CD4-positive, CD25-positive, alpha-beta regulatory T cell (primary cell): ENCODE measurements around the gene RPS10. TPM values are rescaled to one million over a fixed set of nuclear protein-coding genes. Genes with fewer than 3 reads are reported as not detected.

ENCODE experiments used
- ATAC-seq, 2 donors: fragments of 150-1000 bp; cut with Tn5 transposase; one replicate each; pipeline ENCODE4 v1.10.0; 2021; ENCODE audit warnings: low read depth in 2 of 2, moderate number of reproducible peaks in 2 of 2, moderate library complexity in 1 of 2
- DNase-seq, 3 donors: peaks; one replicate each; pipeline versions ENCODE4 v3.0.0 to v3.0.0-alpha.2; 2012 to 2022; ENCODE audit warnings: mixed read lengths in 1 of 3
- H3K27ac ChIP-seq: one replicate; pipeline ENCODE4 v1.7.0; 2013; ENCODE audit warnings: mild to moderate bottlenecking, low read length; ENCODE audit not compliant: insufficient read depth, poor library complexity, severe bottlenecking
- H3K27me3 ChIP-seq: one replicate; pipeline ENCODE4 v1.7.0; 2013; ENCODE audit warnings: low read length; ENCODE audit not compliant: control insufficient read depth, insufficient read depth
- H3K36me3 ChIP-seq: one replicate; pipeline ENCODE4 v1.7.0; 2013; ENCODE audit warnings: mild to moderate bottlenecking, low read length, moderate library complexity; ENCODE audit not compliant: control insufficient read depth, insufficient read depth
- H3K4me1 ChIP-seq: 2 replicates; pipeline ENCODE4 v1.7.0; 2013; ENCODE audit warnings: mild to moderate bottlenecking, low read length; ENCODE audit not compliant: insufficient read depth, control insufficient read depth, poor library complexity, severe bottlenecking
- H3K4me3 ChIP-seq: one replicate; pipeline ENCODE4 v1.7.0; 2013; ENCODE audit warnings: low read depth, mild to moderate bottlenecking, low read length, moderate library complexity
- H3K9me3 ChIP-seq, 2 experiments: 1 replicate in 1 of 2; 2 replicates in 1 of 2; pipeline ENCODE4 v1.7.0; 2013; ENCODE audit warnings: low read length in 2 of 2, mild to moderate bottlenecking in 1 of 2, moderate library complexity in 1 of 2; ENCODE audit not compliant: control insufficient read depth in 2 of 2
- H3K27ac Mint-ChIP-seq, 3 donors: one replicate each; pipeline ENCODE4 v1.8.0; 2020 to 2022; ENCODE audit warnings: mild to moderate bottlenecking in 3 of 3, mixed read lengths in 3 of 3, moderate library complexity in 2 of 3
- H3K27me3 Mint-ChIP-seq: one replicate; pipeline ENCODE4 v1.8.0; 2022; ENCODE audit warnings: mild to moderate bottlenecking, mixed read lengths
- H3K36me3 Mint-ChIP-seq: one replicate; pipeline ENCODE4 v1.8.0; 2020; ENCODE audit warnings: mixed read lengths
- H3K4me1 Mint-ChIP-seq, 4 donors: one replicate each; pipeline ENCODE4 v1.8.0; 2020 to 2022; ENCODE audit warnings: mixed read lengths in 4 of 4, mild to moderate bottlenecking in 1 of 4
- H3K4me3 Mint-ChIP-seq, 4 donors: one replicate each; pipeline ENCODE4 v1.8.0; 2020 to 2022; ENCODE audit warnings: mild to moderate bottlenecking in 4 of 4, mixed read lengths in 4 of 4, moderate library complexity in 3 of 4
- H3K9me3 Mint-ChIP-seq, 7 donors: one replicate each; pipeline ENCODE4 v1.8.0; 2020 to 2022; ENCODE audit warnings: mixed read lengths in 7 of 7, mild to moderate bottlenecking in 3 of 7, moderate library complexity in 2 of 7
- polyA plus RNA-seq, 4 donors: library from polyadenylated mRNA; unstranded; fragments of 300-500 nt; fragmentation: Illumina TruSeq; gene quantifications; one replicate each; pipeline ENCODE4 v1.2.3, GENCODE V29; 2021
- total RNA-seq: library from RNA; stranded (reverse); gene quantifications from one replicate; pipeline ENCODE4 v1.2.3, GENCODE V29; 2022

Gene RPS10
- total and polyA plus RNA-seq, 5 donors from 2014 or later, result 1,432 to 2,034 (median 1,546) TPM

- Histone ChIP-seq H3K36me3 (no peaks in the 10 kb centered on the region), H3K27ac (no peak overlapping the region), H3K9me3 (no peaks in the 10 kb centered on the region), H3K4me1 (peaks cover 3% of the 10 kb centered on the region), H3K4me3 (no peak overlapping the region), H3K27me3 (peaks cover 4% of the 10 kb centered on the region)
- Mint-ChIP-seq H3K27me3 (peaks cover 44% of the 10 kb centered on the region), H3K27ac (no peak overlapping the region), H3K4me1 (peaks cover 0 to 7% (median under 1%) of the 10 kb centered on the region in 4 donors), H3K9me3 (peaks cover 0 to 2% (median 0%) of the 10 kb centered on the region in 7 donors), H3K4me3 (peak overlapping the region in 1 of 4 donors; percentile 7), H3K36me3 (no peaks in the 10 kb centered on the region)
- no peak for ATAC-seq
- no peak for DNase-seq
These were observed 40.6 kb upstream of the RPS10 start for GRCh38 chr6:34466242-34467185.

- H3K27ac Mint-ChIP-seq, result no peak within 1 kb of the TSS
These were observed 39.8 kb upstream of the RPS10 start, which contains the start of gene PACSIN1 for GRCh38 chr6:34465531-34466241. Gene PACSIN1, plus strand, starts transcription at chr6:34466076. Its CDS starts 60,230 bp downstream, at chr6:34526306.

GRCh38 chr6:34463849-34464248, 38.0 kb upstream of the RPS10 start:
- Mint-ChIP-seq H3K9me3 (no peaks in the 10 kb centered on the region), H3K27me3 (peaks cover 37% of the 10 kb centered on the region), H3K4me3 (no peak overlapping the region), H3K4me1 (peaks cover 0 to 7% (median under 1%) of the 10 kb centered on the region in 4 donors), H3K36me3 (no peaks in the 10 kb centered on the region), H3K27ac (no peak overlapping the region)
- Histone ChIP-seq H3K4me1 (peaks cover 3% of the 10 kb centered on the region), H3K27me3 (peaks cover 4% of the 10 kb centered on the region), H3K27ac (no peak overlapping the region), H3K4me3 (no peak overlapping the region), H3K9me3 (no peaks in the 10 kb centered on the region), H3K36me3 (no peaks in the 10 kb centered on the region)
- DNase-seq, result no peak
- ATAC-seq, result no peak

More at GRCh38 chr6:34465531-34466241, 39.8 kb upstream of the RPS10 start, which contains the start of gene PACSIN1:
- H3K27me3 ChIP-seq, result peaks cover 4% of the 10 kb centered on the region
- H3K4me3 Mint-ChIP-seq, result no peak within 1 kb of the TSS
- peaks cover 3% of the 10 kb centered on the region for H3K4me1 ChIP-seq
- H3K4me3 ChIP-seq, result no peak within 1 kb of the TSS
- H3K36me3 Mint-ChIP-seq, result no peaks in the 10 kb centered on the region
- H3K27ac ChIP-seq, result no peak within 1 kb of the TSS
- DNase-seq (peak in 1 of 3 donors; percentile 39), ATAC-seq (peak in 1 of 2 donors; percentile 42)
- H3K4me1 Mint-ChIP-seq, result peaks cover 0 to 7% (median under 1%) of the 10 kb centered on the region in 4 donors
- H3K27me3 Mint-ChIP-seq, result peaks cover 46% of the 10 kb centered on the region
- no peaks in the 10 kb centered on the region for H3K36me3 ChIP-seq
- peaks cover 0 to 2% (median 0%) of the 10 kb centered on the region in 7 donors for H3K9me3 Mint-ChIP-seq
- H3K9me3 ChIP-seq, result no peaks in the 10 kb centered on the region

- Mint-ChIP-seq H3K9me3 (no peaks in the 10 kb centered on the region), H3K27me3 (peaks cover 37% of the 10 kb centered on the region), H3K4me3 (no peak overlapping the region), H3K36me3 (no peaks in the 10 kb centered on the region), H3K4me1 (peaks cover 0 to 7% (median under 1%) of the 10 kb centered on the region in 4 donors), H3K27ac (no peak overlapping the region)
- Histone ChIP-seq H3K36me3 (no peaks in the 10 kb centered on the region), H3K4me1 (peaks cover 3% of the 10 kb centered on the region), H3K27ac (no peak overlapping the region), H3K4me3 (no peak overlapping the region), H3K9me3 (no peaks in the 10 kb centered on the region), H3K27me3 (peaks cover 4% of the 10 kb centered on the region)
- ATAC-seq (no peak), DNase-seq (no peak)
These were observed 37.4 kb upstream of the RPS10 start for GRCh38 chr6:34463299-34463698.

- Mint-ChIP-seq H3K27ac (no peak overlapping the region), H3K9me3 (no peaks in the 10 kb centered on the region)
- DNase-seq, result no peak
These were observed 36.7 kb upstream of the RPS10 start for GRCh38 chr6:34462551-34462971.

GRCh38 chr6:34462010-34462409, 36.1 kb upstream of the RPS10 start:
- peaks cover 3% of the 10 kb centered on the region for H3K4me1 ChIP-seq
- no peaks in the 10 kb centered on the region for H3K36me3 Mint-ChIP-seq
- peaks cover 0 to 7% (median under 1%) of the 10 kb centered on the region in 4 donors for H3K4me1 Mint-ChIP-seq
- no peak overlapping the region for H3K27ac Mint-ChIP-seq
- no peaks in the 10 kb centered on the region for H3K9me3 ChIP-seq
- no peak for DNase-seq
- H3K36me3 ChIP-seq, result no peaks in the 10 kb centered on the region
- H3K9me3 Mint-ChIP-seq, result no peaks in the 10 kb centered on the region
- ATAC-seq, result no peak
- no peak overlapping the region for H3K4me3 Mint-ChIP-seq
- no peak overlapping the region for H3K27ac ChIP-seq
- no peak overlapping the region for H3K4me3 ChIP-seq
- peaks cover 34% of the 10 kb centered on the region for H3K27me3 Mint-ChIP-seq
- peaks cover 4% of the 10 kb centered on the region for H3K27me3 ChIP-seq

More at GRCh38 chr6:34462551-34462971, 36.7 kb upstream of the RPS10 start:
- Histone ChIP-seq H3K4me3 (no peak overlapping the region), H3K27me3 (peaks cover 4% of the 10 kb centered on the region), H3K27ac (no peak overlapping the region), H3K4me1 (peaks cover 3% of the 10 kb centered on the region), H3K36me3 (no peaks in the 10 kb centered on the region), H3K9me3 (no peaks in the 10 kb centered on the region)
- Mint-ChIP-seq H3K36me3 (no peaks in the 10 kb centered on the region), H3K4me1 (peaks cover 0 to 7% (median under 1%) of the 10 kb centered on the region in 4 donors), H3K27me3 (peaks cover 37% of the 10 kb centered on the region), H3K4me3 (no peak overlapping the region)
- no peak for ATAC-seq

- Histone ChIP-seq H3K4me1 (peaks cover 1% of the 10 kb centered on the region), H3K4me3 (no peak overlapping the region), H3K9me3 (no peaks in the 10 kb centered on the region), H3K27me3 (peaks cover 4% of the 10 kb centered on the region), H3K36me3 (no peaks in the 10 kb centered on the region), H3K27ac (no peak overlapping the region)
- DNase-seq (no peak), ATAC-seq (no peak)
- Mint-ChIP-seq H3K36me3 (no peaks in the 10 kb centered on the region), H3K27ac (no peak overlapping the region), H3K4me3 (no peak overlapping the region), H3K9me3 (no peaks in the 10 kb centered on the region), H3K4me1 (peaks cover 0 to 6% (median under 1%) of the 10 kb centered on the region in 4 donors), H3K27me3 (peaks cover 25% of the 10 kb centered on the region)
These were observed 35.1 kb upstream of the RPS10 start for GRCh38 chr6:34460796-34461507.
